Vagina (tissue), 2 donors: ENCODE results near the gene PIKFYVE. TPM values are rescaled to one million over a fixed set of nuclear protein-coding genes. Genes with fewer than 3 reads are reported as not detected.

Source experiments
- DNase-seq, 2 donors: peaks; one replicate each; pipeline ENCODE4 v3.0.0-alpha.2; 2017; ENCODE audit errors: extremely low spot score in 2 of 2
- H3K27ac ChIP-seq: fragments of 200-600 bp; sonication (generic); one replicate; pipeline ENCODE4 v1.5.1; 2019
- H3K27me3 ChIP-seq: fragments of 200-600 bp; sonication (generic); one replicate; pipeline ENCODE4 v1.5.1; 2019
- H3K36me3 ChIP-seq, 2 donors: fragments of 200-600 bp; sonication (generic); one replicate each; pipeline ENCODE4 v1.5.1; 2017 to 2019
- H3K4me1 ChIP-seq: fragments of 200-600 bp; sonication (generic); one replicate; pipeline ENCODE4 v1.5.1; 2019
- H3K4me3 ChIP-seq, 2 donors: fragments of 200-600 bp; sonication (generic); 1 replicate in 1 of 2; 2 replicates in 1 of 2; pipeline ENCODE4 v1.5.1; 2016 to 2019
- H3K9me3 ChIP-seq: fragments of 200-600 bp; sonication (generic); one replicate; pipeline ENCODE4 v1.5.1; 2019
- POLR2A ChIP-seq, 2 donors: fragments of 450-650 bp; IDR thresholded peaks; one replicate each; pipeline ENCODE4 v1.6.1; 2017; ENCODE audit warnings: antibody characterized with exemption in 2 of 2, mild to moderate bottlenecking in 2 of 2, moderate library complexity in 2 of 2
- POLR2AphosphoS5 ChIP-seq, 2 donors: sonication (generic); formaldehyde crosslinking; IDR thresholded peaks; one replicate each; pipeline ENCODE4 v1.9.0; 2017; ENCODE audit warnings: antibody characterized with exemption in 2 of 2, mild to moderate bottlenecking in 2 of 2, low read depth in 1 of 2; ENCODE audit not compliant: insufficient read depth in 1 of 2
- intact Hi-C: fragments of 100-400 bp; cut with DNase I; formaldehyde crosslinking; loops from one replicate; pipeline ENCODE4 v1.15.1; 2023
- total RNA-seq: library from RNA; depleted of rRNA; stranded (reverse); fragments of >200 nt; gene quantifications from one replicate; pipeline ENCODE4 v1.2.3, GENCODE V29; 2016
- TF ChIP-seq, protein P1 (sequence below), 3 experiments: fragments of 450-650 bp in 2 of 3; fragments of 200-600 bp in 1 of 3; sonication (generic) in 1 of 3; IDR thresholded peaks; one replicate each; pipeline ENCODE4 v1.5.1; 2017 to 2019; ENCODE audit warnings: antibody characterized with exemption in 3 of 3, mild to moderate bottlenecking in 2 of 3, moderate library complexity in 2 of 3

Gene PIKFYVE
- total RNA-seq, 1 donor from 2014 or later = 18.7 TPM

DNA sequence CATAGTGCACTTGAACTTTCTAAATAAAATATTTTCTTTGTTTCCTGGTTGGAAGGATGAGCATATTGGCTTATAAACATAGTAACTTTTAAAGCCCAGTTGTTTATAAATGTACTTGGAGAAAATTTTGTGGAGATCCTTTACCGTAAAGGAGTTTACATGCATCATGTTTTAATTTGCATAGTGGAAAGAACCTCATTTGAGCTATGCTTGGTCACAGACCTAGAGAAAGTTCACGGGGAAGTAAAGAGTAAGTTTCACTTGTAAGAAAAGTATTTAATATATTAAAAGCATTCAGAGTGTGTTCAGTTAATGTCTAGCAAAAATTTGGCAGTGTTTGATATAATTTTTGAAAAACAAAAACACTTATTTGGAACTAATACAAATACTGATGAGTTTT lies 45.3 kb downstream of the PIKFYVE start:
- no peaks in the 10 kb centered on the region for H3K4me1 ChIP-seq
- no peak overlapping the region for H3K4me3 ChIP-seq
- intact Hi-C loops = loop anchor here (5.0 kb wide), 1 partner anchor 1429 kb away; no protein-coding TSS in a partner anchor
- H3K27me3 ChIP-seq = no peaks in the 10 kb centered on the region
- peaks cover 0 to 13% of the 10 kb centered on the region in 2 donors for H3K36me3 ChIP-seq
- no peaks in the 10 kb centered on the region for H3K9me3 ChIP-seq
- no peak for DNase-seq
- TF ChIP-seq, protein P1, sequence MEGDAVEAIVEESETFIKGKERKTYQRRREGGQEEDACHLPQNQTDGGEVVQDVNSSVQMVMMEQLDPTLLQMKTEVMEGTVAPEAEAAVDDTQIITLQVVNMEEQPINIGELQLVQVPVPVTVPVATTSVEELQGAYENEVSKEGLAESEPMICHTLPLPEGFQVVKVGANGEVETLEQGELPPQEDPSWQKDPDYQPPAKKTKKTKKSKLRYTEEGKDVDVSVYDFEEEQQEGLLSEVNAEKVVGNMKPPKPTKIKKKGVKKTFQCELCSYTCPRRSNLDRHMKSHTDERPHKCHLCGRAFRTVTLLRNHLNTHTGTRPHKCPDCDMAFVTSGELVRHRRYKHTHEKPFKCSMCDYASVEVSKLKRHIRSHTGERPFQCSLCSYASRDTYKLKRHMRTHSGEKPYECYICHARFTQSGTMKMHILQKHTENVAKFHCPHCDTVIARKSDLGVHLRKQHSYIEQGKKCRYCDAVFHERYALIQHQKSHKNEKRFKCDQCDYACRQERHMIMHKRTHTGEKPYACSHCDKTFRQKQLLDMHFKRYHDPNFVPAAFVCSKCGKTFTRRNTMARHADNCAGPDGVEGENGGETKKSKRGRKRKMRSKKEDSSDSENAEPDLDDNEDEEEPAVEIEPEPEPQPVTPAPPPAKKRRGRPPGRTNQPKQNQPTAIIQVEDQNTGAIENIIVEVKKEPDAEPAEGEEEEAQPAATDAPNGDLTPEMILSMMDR (IDR thresholded peaks at IDR 0.05) = no peak
- TF ChIP-seq POLR2AphosphoS5 (IDR thresholded peaks at IDR 0.05; ENCODE audit: insufficient read depth in 1 of 2, low read depth in 1 of 2) (no peak), POLR2A (IDR thresholded peaks at IDR 0.05) (no peak)
- no peak overlapping the region for H3K27ac ChIP-seq

DNA sequence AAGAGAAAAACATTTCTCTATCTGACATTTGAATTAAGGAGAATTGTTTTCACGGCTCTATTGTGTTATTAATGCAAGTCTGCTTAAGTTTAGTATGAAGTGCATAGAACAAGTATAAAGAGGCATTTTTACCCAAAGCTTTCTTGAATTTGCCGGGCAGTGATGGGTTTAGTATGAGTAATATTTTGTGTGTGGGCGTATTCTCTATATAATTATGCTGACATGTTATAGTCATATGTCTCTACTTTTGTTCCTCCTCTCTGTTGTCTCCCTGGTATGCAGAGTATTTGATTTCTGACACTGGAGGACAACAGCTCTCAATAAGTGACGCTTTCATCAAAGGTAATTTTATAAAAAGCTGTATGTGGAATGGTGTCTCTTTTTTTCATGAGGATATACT lies 45.9 kb downstream of the PIKFYVE start:
- no peaks in the 10 kb centered on the region for H3K27me3 ChIP-seq
- TF ChIP-seq, protein P1 (IDR thresholded peaks at IDR 0.05) = no peak
- no peak for TF ChIP-seq POLR2A (IDR thresholded peaks at IDR 0.05)
- TF ChIP-seq POLR2AphosphoS5 (IDR thresholded peaks at IDR 0.05; ENCODE audit: insufficient read depth in 1 of 2, low read depth in 1 of 2) = no peak
- intact Hi-C loops = loop anchor here (5.0 kb wide), 1 partner anchor 1430 kb away; no protein-coding TSS in a partner anchor

DNA sequence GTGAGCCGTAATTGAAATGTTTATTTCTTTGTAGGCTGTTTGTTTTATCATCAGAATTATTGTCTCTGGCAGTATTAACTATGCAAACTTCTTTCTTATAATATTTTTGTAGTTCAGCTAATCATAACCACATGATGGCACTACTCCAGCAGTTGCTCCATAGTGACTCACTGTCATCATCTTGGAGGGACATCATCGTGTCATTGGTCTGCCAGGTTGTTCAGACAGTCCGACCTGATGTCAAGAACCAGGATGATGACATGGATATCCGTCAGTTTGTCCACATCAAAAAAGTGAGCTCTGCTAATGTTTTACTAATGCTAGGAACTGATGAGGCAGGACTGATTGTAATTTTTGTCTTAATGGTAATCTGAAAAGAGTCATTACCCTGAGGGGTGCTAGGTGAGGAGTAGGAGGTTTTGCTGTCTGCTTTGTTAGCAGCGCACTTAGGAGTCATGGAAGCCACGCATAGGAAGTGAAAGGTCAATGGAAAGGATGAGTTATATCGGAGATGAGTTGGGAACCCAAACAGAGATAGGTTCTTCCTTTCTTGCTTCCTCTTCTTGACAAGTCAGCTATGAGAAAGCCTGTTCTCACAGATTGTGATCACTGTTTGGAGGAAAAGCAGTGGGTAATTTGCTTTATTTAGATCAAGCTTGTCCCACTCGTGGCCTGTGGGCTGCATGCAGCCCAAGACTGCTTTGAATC lies 49.2 kb downstream of the PIKFYVE start:
- no peak for TF ChIP-seq POLR2AphosphoS5 (IDR thresholded peaks at IDR 0.05; ENCODE audit: insufficient read depth in 1 of 2, low read depth in 1 of 2)
- TF ChIP-seq POLR2A (IDR thresholded peaks at IDR 0.05) = no peak
- TF ChIP-seq, protein P1 (IDR thresholded peaks at IDR 0.05) = no peak
- intact Hi-C loops = no loop called here
- peaks cover 10% of the 10 kb centered on the region for H3K4me1 ChIP-seq
- H3K27me3 ChIP-seq = no peaks in the 10 kb centered on the region
- H3K4me3 ChIP-seq = no peak overlapping the region
- no peak overlapping the region for H3K27ac ChIP-seq
- H3K9me3 ChIP-seq = no peaks in the 10 kb centered on the region
- DNase-seq = no peak
- peaks cover 0 to 24% of the 10 kb centered on the region in 2 donors for H3K36me3 ChIP-seq

More for the DNA sequence above, 45.9 kb downstream of the PIKFYVE start:
- H3K4me3 ChIP-seq = no peak overlapping the region
- DNase-seq = no peak
- H3K27ac ChIP-seq = no peak overlapping the region
- no peaks in the 10 kb centered on the region for H3K9me3 ChIP-seq
- peaks cover 0 to 13% of the 10 kb centered on the region in 2 donors for H3K36me3 ChIP-seq
- H3K4me1 ChIP-seq = no peaks in the 10 kb centered on the region

DNA sequence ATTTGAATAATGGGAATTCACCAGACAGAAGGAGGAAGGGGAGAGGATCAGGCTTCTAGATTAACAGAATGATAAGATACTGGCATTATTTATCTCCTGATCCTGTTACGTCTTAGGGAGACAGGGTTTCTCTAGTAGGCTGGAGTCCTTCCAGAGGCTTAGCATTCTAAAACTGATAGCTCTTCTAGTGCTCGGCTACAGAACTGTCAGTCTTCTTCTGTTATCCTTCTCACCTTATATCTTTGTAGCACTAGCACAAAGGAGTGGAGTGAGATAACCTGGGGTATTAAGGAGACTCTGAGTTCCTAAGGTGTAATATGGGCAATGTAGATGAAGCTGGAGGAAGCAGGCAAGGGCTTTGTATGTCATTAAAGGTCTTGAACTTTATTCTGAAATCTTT lies 52.1 kb downstream of the PIKFYVE start:
- intact Hi-C loops = no loop called here
- H3K4me3 ChIP-seq = no peak overlapping the region
- H3K36me3 ChIP-seq = peaks cover 0 to 24% of the 10 kb centered on the region in 2 donors

More for the DNA sequence above, 52.1 kb downstream of the PIKFYVE start:
- TF ChIP-seq POLR2AphosphoS5 (IDR thresholded peaks at IDR 0.05; ENCODE audit: insufficient read depth in 1 of 2, low read depth in 1 of 2) = no peak
- TF ChIP-seq, protein P1 (IDR thresholded peaks at IDR 0.05) = no peak
- no peak for TF ChIP-seq POLR2A (IDR thresholded peaks at IDR 0.05)
- DNase-seq = no peak
- no peaks in the 10 kb centered on the region for H3K27me3 ChIP-seq
- no peaks in the 10 kb centered on the region for H3K9me3 ChIP-seq
- H3K27ac ChIP-seq = no peak overlapping the region
- peaks cover 20% of the 10 kb centered on the region for H3K4me1 ChIP-seq
